Naive thymus-derived CD8-positive, alpha-beta T cell (primary cell): ENCODE data around the gene ADARB2. TPM values are rescaled to one million over a fixed set of nuclear protein-coding genes. Genes with fewer than 3 reads are reported as not detected.

Experiments
- ATAC-seq, 2 donors: fragments of 150-1000 bp; cut with Tn5 transposase in 1 of 2; sonication (Bioruptor Pico), chemical (Tn5 transposase) in 1 of 2; 1 replicate in 1 of 2; 2 replicates in 1 of 2; pipeline ENCODE4 v1.10.0; 2021; ENCODE audit warnings: mild to moderate bottlenecking in 2 of 2, moderate library complexity in 2 of 2
- POLR2A ChIA-PET: fragments of 350-600 bp; sonication (Branson Sonifier 250); formaldehyde crosslinking; loops from one replicate; lab custom pipeline; 2021; ENCODE audit warnings: antibody characterized with exemption; lab: Charles Lee
- DNase-seq, 10 donors: peaks; one replicate each; pipeline versions ENCODE4 v3.0.0 to v3.0.0-alpha.2; 2020 to 2022
- H3K27ac Mint-ChIP-seq, 10 donors: one replicate each; pipeline ENCODE4 v1.8.0; 2020 to 2022; ENCODE audit warnings: mild to moderate bottlenecking in 10 of 10, mixed read lengths in 10 of 10, moderate library complexity in 4 of 10, inconsistent platforms in 1 of 10
- H3K27me3 Mint-ChIP-seq, 5 donors: one replicate each; pipeline ENCODE4 v1.8.0; 2021 to 2022; ENCODE audit warnings: mixed read lengths in 5 of 5
- H3K36me3 Mint-ChIP-seq, 3 donors: one replicate each; pipeline ENCODE4 v1.8.0; 2020 to 2022; ENCODE audit warnings: mixed read lengths in 3 of 3, mild to moderate bottlenecking in 2 of 3, inconsistent platforms in 1 of 3
- H3K4me1 Mint-ChIP-seq, 4 donors: one replicate each; pipeline ENCODE4 v1.8.0; 2021 to 2022; ENCODE audit warnings: mixed read lengths in 4 of 4
- H3K4me3 Mint-ChIP-seq, 10 donors: one replicate each; pipeline ENCODE4 v1.8.0; 2020 to 2022; ENCODE audit warnings: mild to moderate bottlenecking in 10 of 10, mixed read lengths in 10 of 10, moderate library complexity in 6 of 10, inconsistent platforms in 1 of 10
- H3K9me3 Mint-ChIP-seq, 9 donors: one replicate each; pipeline ENCODE4 v1.8.0; 2020 to 2022; ENCODE audit warnings: mixed read lengths in 9 of 9, mild to moderate bottlenecking in 3 of 9, inconsistent platforms in 1 of 9, moderate library complexity in 1 of 9
- polyA plus RNA-seq, 3 donors: library from polyadenylated mRNA; unstranded; fragments of 300-500 nt; fragmentation: Illumina TruSeq; gene quantifications; one replicate each; pipeline ENCODE4 v1.2.3, GENCODE V29; 2021
- total RNA-seq, 8 experiments: library from RNA in 2 of 8; stranded (reverse) in 2 of 8; gene quantifications; one replicate each; pipeline ENCODE4 v1.2.3 and lab custom pipeline; 2021 to 2026

ADARB2 gene
- total and polyA plus RNA-seq, 5 experiments from 2014 or later: not detected

- peaks cover 1 to 12% (median 6%) of the 10 kb centered on the region in 5 donors for H3K27me3 Mint-ChIP-seq
- H3K4me1 Mint-ChIP-seq: peaks cover 0 to 2% (median 0%) of the 10 kb centered on the region in 4 donors
- POLR2A ChIA-PET: no interaction called here
- no peak for DNase-seq
- no peak overlapping the region for H3K4me3 Mint-ChIP-seq
- H3K27ac Mint-ChIP-seq: no peak overlapping the region
- H3K9me3 Mint-ChIP-seq: no peaks in the 10 kb centered on the region
- ATAC-seq: no peak
- no peaks in the 10 kb centered on the region for H3K36me3 Mint-ChIP-seq
Measured at GRCh38 chr10:1395025-1395480, 342.3 kb downstream of the ADARB2 start.

- Mint-ChIP-seq H3K27ac (no peak overlapping the region), H3K9me3 (no peaks in the 10 kb centered on the region), H3K27me3 (peaks cover 0 to 5% (median 3%) of the 10 kb centered on the region in 5 donors), H3K4me3 (peak overlapping the region in 1 of 10 donors; percentile 7), H3K36me3 (no peaks in the 10 kb centered on the region), H3K4me1 (no peaks in the 10 kb centered on the region)
- POLR2A ChIA-PET: no interaction called here
- no peak for ATAC-seq
- no peak for DNase-seq
Measured at GRCh38 chr10:1394155-1394912, 343.0 kb downstream of the ADARB2 start.

DNA sequence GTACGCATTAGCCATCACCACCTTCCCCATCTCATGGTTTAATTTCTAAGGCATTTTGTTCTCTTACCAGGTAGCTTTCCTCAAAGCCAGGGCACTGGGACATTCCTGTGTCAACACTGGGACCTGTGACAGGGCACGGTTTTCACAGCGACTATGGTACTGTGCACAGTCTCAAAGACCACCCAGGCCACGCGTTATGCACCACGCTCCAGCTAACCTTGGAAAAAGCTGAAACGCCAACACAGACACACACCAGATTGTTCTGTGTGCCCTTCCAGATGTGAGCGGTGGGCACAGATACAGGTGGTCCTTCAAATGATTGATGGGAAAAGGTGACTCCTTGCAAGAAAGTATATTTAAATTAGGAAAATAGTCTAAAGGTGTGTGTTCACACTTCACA lies 343.8 kb downstream of the ADARB2 start:
- no peaks in the 10 kb centered on the region for H3K36me3 Mint-ChIP-seq
- no peak overlapping the region for H3K27ac Mint-ChIP-seq
- ATAC-seq: no peak
- H3K9me3 Mint-ChIP-seq: no peaks in the 10 kb centered on the region
- no peaks in the 10 kb centered on the region for H3K27me3 Mint-ChIP-seq
- no peak for DNase-seq
- no peak overlapping the region for H3K4me3 Mint-ChIP-seq
- H3K4me1 Mint-ChIP-seq: no peaks in the 10 kb centered on the region
- POLR2A ChIA-PET: no interaction called here

GRCh38 chr10:1392127-1392526 lies 345.2 kb downstream of the ADARB2 start:
- H3K4me1 Mint-ChIP-seq: no peaks in the 10 kb centered on the region
- ATAC-seq (no peak), DNase-seq (no peak)
- H3K9me3 Mint-ChIP-seq: no peaks in the 10 kb centered on the region
- no peak overlapping the region for H3K27ac Mint-ChIP-seq
- POLR2A ChIA-PET: no interaction called here
- H3K4me3 Mint-ChIP-seq: no peak overlapping the region
- H3K27me3 Mint-ChIP-seq: no peaks in the 10 kb centered on the region
- H3K36me3 Mint-ChIP-seq: no peaks in the 10 kb centered on the region

DNA sequence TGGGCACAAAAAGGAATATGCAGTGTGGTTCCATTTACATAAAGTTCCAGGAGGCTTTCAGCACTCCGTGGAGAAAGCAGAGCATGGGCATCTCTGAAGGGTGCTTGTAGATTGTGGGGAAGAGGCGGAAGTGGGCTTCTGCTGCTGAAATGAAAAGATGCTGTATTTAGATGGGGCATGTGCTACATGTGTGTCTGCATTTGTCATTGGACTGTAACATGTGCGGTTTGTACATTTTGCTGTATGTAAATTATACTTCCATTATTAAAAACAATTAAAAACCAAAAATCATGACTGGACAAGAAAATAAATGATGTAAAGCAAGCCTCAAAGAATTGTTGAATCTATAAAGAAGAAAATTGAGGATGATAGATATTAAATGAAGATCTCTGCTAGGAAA lies 347.1 kb downstream of the ADARB2 start:
- no peak for ATAC-seq
- H3K4me1 Mint-ChIP-seq: no peaks in the 10 kb centered on the region
- H3K27ac Mint-ChIP-seq: no peak overlapping the region
- H3K4me3 Mint-ChIP-seq: no peak overlapping the region
- peaks cover 0 to 4% (median 0%) of the 10 kb centered on the region in 5 donors for H3K27me3 Mint-ChIP-seq
- POLR2A ChIA-PET: no interaction called here
- H3K36me3 Mint-ChIP-seq: no peaks in the 10 kb centered on the region
- no peak for DNase-seq
- H3K9me3 Mint-ChIP-seq: peaks cover 0 to 15% (median 0%) of the 10 kb centered on the region in 9 donors

- POLR2A ChIA-PET: no interaction called here
- ATAC-seq: no peak
- no peaks in the 10 kb centered on the region for H3K36me3 Mint-ChIP-seq
- H3K27ac Mint-ChIP-seq: no peak overlapping the region
- DNase-seq: peak in 1 of 10 donors; percentile 10
- no peaks in the 10 kb centered on the region for H3K4me1 Mint-ChIP-seq
- H3K4me3 Mint-ChIP-seq: no peak overlapping the region
- peaks cover 22 to 46% (median 42%) of the 10 kb centered on the region in 5 donors for H3K27me3 Mint-ChIP-seq
- H3K9me3 Mint-ChIP-seq: peaks cover 0 to 16% (median 0%) of the 10 kb centered on the region in 9 donors
Measured at GRCh38 chr10:1384026-1384425, 353.3 kb downstream of the ADARB2 start.

GRCh38 chr10:1382711-1383110 lies 354.6 kb downstream of the ADARB2 start:
- peaks cover 0 to 16% (median 0%) of the 10 kb centered on the region in 9 donors for H3K9me3 Mint-ChIP-seq
- H3K4me1 Mint-ChIP-seq: peaks cover 0 to 2% (median 0%) of the 10 kb centered on the region in 4 donors
- H3K36me3 Mint-ChIP-seq: peaks cover 0 to 2% (median 0%) of the 10 kb centered on the region in 3 donors
- H3K27me3 Mint-ChIP-seq: peaks cover 34 to 60% (median 55%) of the 10 kb centered on the region in 5 donors
- ATAC-seq (no peak), DNase-seq (peak in 1 of 10 donors; percentile 15)
- H3K27ac Mint-ChIP-seq: no peak overlapping the region
- H3K4me3 Mint-ChIP-seq: no peak overlapping the region
- POLR2A ChIA-PET: no interaction called here

DNA sequence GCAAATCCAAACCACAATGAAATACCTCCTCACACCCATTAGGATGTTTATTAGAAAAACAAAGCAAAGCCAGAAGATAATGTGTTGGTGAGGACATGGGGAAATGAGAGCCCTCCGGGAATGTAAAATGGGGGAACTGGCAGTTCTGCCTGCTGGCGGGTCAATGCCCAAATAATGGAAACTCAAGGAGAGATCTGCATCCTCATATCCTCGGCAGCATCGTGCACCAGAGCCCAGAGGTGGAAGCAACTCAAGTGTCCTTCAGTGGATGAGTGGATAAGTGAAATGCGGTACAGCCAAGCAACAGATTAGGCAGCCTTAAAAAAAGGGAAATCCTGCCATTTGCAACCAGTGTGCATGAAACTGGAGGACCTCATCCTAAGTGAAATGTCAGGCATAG lies 356.0 kb downstream of the ADARB2 start:
- POLR2A ChIA-PET: no interaction called here
- ATAC-seq (no peak), DNase-seq (no peak)
- peaks cover 34 to 69% (median 59%) of the 10 kb centered on the region in 5 donors for H3K27me3 Mint-ChIP-seq
- H3K4me1 Mint-ChIP-seq: peaks cover 0 to 2% (median 0%) of the 10 kb centered on the region in 4 donors
- no peak overlapping the region for H3K27ac Mint-ChIP-seq
- H3K9me3 Mint-ChIP-seq: peaks cover 0 to 13% (median 2%) of the 10 kb centered on the region in 9 donors
- H3K4me3 Mint-ChIP-seq: no peak overlapping the region
- peaks cover 0 to 2% (median 0%) of the 10 kb centered on the region in 3 donors for H3K36me3 Mint-ChIP-seq

GRCh38 chr10:1380088-1380671 lies 357.1 kb downstream of the ADARB2 start:
- Mint-ChIP-seq H3K4me1 (peaks cover 0 to 4% (median 0%) of the 10 kb centered on the region in 4 donors), H3K9me3 (peaks cover 0 to 2% (median 0%) of the 10 kb centered on the region in 9 donors), H3K27me3 (peaks cover 34 to 74% (median 56%) of the 10 kb centered on the region in 5 donors), H3K36me3 (peaks cover 0 to 2% (median 0%) of the 10 kb centered on the region in 3 donors), H3K27ac (no peak overlapping the region), H3K4me3 (no peak overlapping the region)
- DNase-seq (peak in 1 of 10 donors; percentile 35), ATAC-seq (no peak)
- POLR2A ChIA-PET: no interaction called here

DNA sequence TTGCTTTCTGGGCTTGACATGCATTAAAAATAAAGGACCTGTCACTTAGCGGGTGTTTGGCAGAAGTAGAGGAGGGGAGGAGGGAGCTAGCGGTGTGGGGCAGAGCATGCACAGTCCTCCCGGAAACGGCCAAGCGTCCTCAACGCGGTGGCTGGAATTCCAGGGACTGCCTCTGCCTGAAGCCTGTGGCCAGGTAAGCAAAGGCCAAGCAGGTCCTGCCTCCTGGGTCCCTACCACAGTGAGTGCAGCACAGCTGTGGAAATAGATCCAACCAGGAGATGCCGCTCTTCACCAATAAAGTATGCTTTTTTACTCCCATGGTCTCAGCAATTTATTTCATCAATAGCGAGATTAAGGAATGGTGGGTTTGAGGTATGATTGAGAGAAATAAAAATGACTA lies 357.7 kb downstream of the ADARB2 start:
- Mint-ChIP-seq H3K4me1 (peaks cover 0 to 4% (median 0%) of the 10 kb centered on the region in 4 donors), H3K36me3 (peaks cover 0 to 2% (median 0%) of the 10 kb centered on the region in 3 donors), H3K4me3 (no peak overlapping the region), H3K27me3 (peaks cover 33 to 69% (median 50%) of the 10 kb centered on the region in 5 donors), H3K27ac (no peak overlapping the region), H3K9me3 (peaks cover 0 to 2% (median 0%) of the 10 kb centered on the region in 9 donors)
- POLR2A ChIA-PET: no interaction called here
- ATAC-seq (no peak), DNase-seq (peak in 1 of 10 donors; percentile 48)

GRCh38 chr10:1378473-1378872 lies 358.9 kb downstream of the ADARB2 start:
- peak in 1 of 10 donors; percentile 40 for DNase-seq
- Mint-ChIP-seq H3K4me3 (no peak overlapping the region), H3K27ac (no peak overlapping the region)

DNA sequence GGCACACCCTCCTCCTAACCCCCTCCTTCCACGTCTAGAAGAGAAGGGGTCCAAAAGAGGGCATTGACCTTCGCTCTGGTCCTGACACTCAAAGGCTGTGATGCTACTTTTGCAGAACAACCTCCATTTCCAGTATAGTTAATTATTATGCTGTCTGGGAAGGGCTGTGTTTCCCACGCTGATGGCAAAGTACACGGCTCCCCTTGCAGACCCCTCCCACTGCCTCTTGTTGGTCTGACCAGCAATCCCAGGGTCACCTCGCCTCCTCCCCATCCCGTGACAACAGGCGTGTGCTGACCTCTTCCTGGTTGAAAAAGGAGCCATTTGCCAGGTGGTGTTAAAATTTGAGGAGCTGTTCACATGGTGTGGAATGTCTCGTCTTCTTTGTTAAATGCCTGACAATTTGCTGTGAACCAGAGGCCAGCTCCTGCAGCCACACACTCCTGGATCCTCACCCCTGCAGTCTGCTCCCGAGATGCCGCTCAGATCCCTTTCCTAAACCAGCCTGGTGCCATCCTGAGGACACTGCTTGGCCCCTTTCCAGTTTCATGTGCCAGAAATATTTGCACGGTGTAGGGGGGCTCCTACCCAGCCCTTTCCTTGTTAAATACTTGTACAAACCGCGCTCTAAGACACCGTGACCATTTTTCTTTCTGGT lies 359.5 kb downstream of the ADARB2 start:
- no peak for ATAC-seq
- POLR2A ChIA-PET: no interaction called here
- Mint-ChIP-seq H3K4me1 (peaks cover 0 to 4% (median 0%) of the 10 kb centered on the region in 4 donors), H3K27ac (no peak overlapping the region), H3K36me3 (peaks cover 0 to 2% (median 0%) of the 10 kb centered on the region in 3 donors), H3K4me3 (no peak overlapping the region), H3K9me3 (peaks cover 0 to 2% (median 0%) of the 10 kb centered on the region in 9 donors), H3K27me3 (peaks cover 30 to 62% (median 46%) of the 10 kb centered on the region in 5 donors)
- DNase-seq: peak in 2 of 10 donors; percentile 4 to 49

More at GRCh38 chr10:1378473-1378872, 358.9 kb downstream of the ADARB2 start:
- H3K36me3 Mint-ChIP-seq: peaks cover 0 to 2% (median 0%) of the 10 kb centered on the region in 3 donors
- POLR2A ChIA-PET: no interaction called here
- no peak for ATAC-seq
- H3K4me1 Mint-ChIP-seq: peaks cover 0 to 4% (median 0%) of the 10 kb centered on the region in 4 donors
- peaks cover 0 to 2% (median 0%) of the 10 kb centered on the region in 9 donors for H3K9me3 Mint-ChIP-seq
- peaks cover 30 to 65% (median 46%) of the 10 kb centered on the region in 5 donors for H3K27me3 Mint-ChIP-seq
